Stomach (tissue), 9 donors: Measurements from ENCODE around the gene TTC28. TPM values are rescaled to one million over a fixed set of nuclear protein-coding genes. Genes with fewer than 3 reads are reported as not detected.
A peak's percentile ranks its signal among the peaks of the same experiment; 100 is the strongest.
"Not testable (repeated sequence)": the region's sequence is repeated elsewhere in the genome, so short reads cannot be mapped to it uniquely, and the experiment has no call there.

ENCODE experiments used
- DNase-seq, 2 donors: peaks; one replicate each; pipeline versions ENCODE4 v3.0.0 to v3.0.0-alpha.2; 2013 to 2019
- H3K27ac ChIP-seq, 5 donors: fragments of 200-600 bp in 4 of 5; sonication (generic) in 4 of 5; one replicate each; pipeline ENCODE4 v1.5.1; 2013 to 2019; ENCODE audit warnings: mild to moderate bottlenecking in 1 of 5, moderate library complexity in 1 of 5
- H3K27me3 ChIP-seq, 3 donors: fragments of 200-600 bp; sonication (generic); one replicate each; pipeline ENCODE4 v1.5.1; 2017 to 2019; ENCODE audit warnings: mixed run types in 1 of 3
- H3K36me3 ChIP-seq, 4 donors: fragments of 200-600 bp; sonication (generic); 1 replicate in 3 of 4; 2 replicates in 1 of 4; pipeline ENCODE4 v1.5.1; 2016 to 2019
- H3K4me1 ChIP-seq, 4 donors: fragments of 200-600 bp; sonication (generic); one replicate each; pipeline ENCODE4 v1.5.1; 2016 to 2019
- H3K4me3 ChIP-seq, 4 donors: fragments of 200-600 bp; sonication (generic) in 3 of 4; one replicate each; pipeline ENCODE4 v1.5.1; 2016 to 2019; ENCODE audit warnings: mild to moderate bottlenecking in 1 of 4
- H3K9me3 ChIP-seq, 4 donors: fragments of 200-600 bp; sonication (generic); one replicate each; pipeline ENCODE4 v1.5.1; 2016 to 2019
- EP300 ChIP-seq: sonication (generic); formaldehyde crosslinking; IDR thresholded peaks from one replicate; pipeline ENCODE4 v1.6.1; 2017; ENCODE audit warnings: antibody characterized with exemption
- POLR2A ChIP-seq, 4 donors: fragments of 450-650 bp; IDR thresholded peaks; one replicate each; pipeline ENCODE4 v1.6.1; 2016; ENCODE audit warnings: antibody characterized with exemption in 4 of 4, control low read depth in 2 of 4, mild to moderate bottlenecking in 1 of 4, moderate library complexity in 1 of 4
- POLR2AphosphoS5 ChIP-seq, 3 donors: sonication (generic); formaldehyde crosslinking; IDR thresholded peaks; one replicate each; pipeline ENCODE4 v1.6.1; 2016; ENCODE audit warnings: antibody characterized with exemption in 3 of 3
- WGBS, 5 donors: extraction: QIAGEN DNeasy Blood & Tissue Kit in 3 of 5; methylation state at CpG; one replicate each; pipeline versions ENCODE4 v1.1.5 to v1.1.7; 2013 to 2018; 5-methylcytosine and 5-hydroxymethylcytosine counted together
- intact Hi-C: fragments of 100-400 bp; cut with DNase I; formaldehyde crosslinking; loops from one replicate; pipeline ENCODE4 v1.15.1; 2023; ENCODE audit warnings: low total_unique reads
- polyA plus RNA-seq, 3 donors: library from polyadenylated mRNA; stranded (reverse); fragments of 200-250 nt; gene quantifications; one replicate each; pipeline ENCODE4 v1.2.3, GENCODE V29; 2013
- total RNA-seq, 5 donors: library from RNA; depleted of rRNA; stranded (reverse); fragments of >200 nt; gene quantifications; one replicate each; pipeline versions ENCODE4 v1.1.0 to v1.2.3, GENCODE V29; 2014 to 2016
- TF ChIP-seq, protein P1 (sequence below), 7 experiments: fragments of 450-650 bp in 4 of 7; fragments of 200-600 bp in 3 of 7; sonication (generic) in 3 of 7; IDR thresholded peaks; one replicate each; pipeline ENCODE4 v1.5.1; 2016 to 2019; ENCODE audit warnings: antibody characterized with exemption in 7 of 7, control low read depth in 2 of 7, mild to moderate bottlenecking in 1 of 7
- donor health status: healthy with polysubstance abuse.
- donor health status: Bipolar disorder and iron deficiency.
- donor health status: healthy.

Gene TTC28
- total and polyA plus RNA-seq, 8 donors, result 1.7 to 53.4 (median 24.6) TPM

DNA sequence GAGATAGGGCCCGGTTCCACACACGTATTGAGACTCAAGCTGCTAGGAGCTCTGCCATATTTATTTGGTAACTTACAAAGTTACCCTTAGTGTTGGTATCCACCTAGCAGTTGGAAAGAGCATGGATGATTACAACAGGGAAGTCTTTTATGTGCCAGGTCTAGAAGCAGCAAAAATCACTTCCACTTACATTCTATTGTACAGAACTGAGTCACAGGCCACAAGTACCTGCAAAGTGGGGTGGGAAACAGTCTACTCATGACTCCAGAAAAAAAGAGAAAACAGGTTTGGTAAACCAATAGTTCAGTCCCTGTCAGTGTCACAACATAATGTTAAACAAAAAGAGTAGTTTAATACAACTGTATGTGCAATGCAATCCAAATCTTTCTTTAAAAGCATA, 480.9 kb downstream of the TTC28 start:
- 92 to 98% (median 95%) methylated on average over 2 of the region's 2 CpGs for WGBS, 5 donors
- Histone ChIP-seq H3K9me3 (no peaks in the 10 kb centered on the region), H3K27me3 (no peaks in the 10 kb centered on the region), H3K36me3 (no peaks in the 10 kb centered on the region), H3K4me1 (peaks cover 0 to 3% (median 0%) of the 10 kb centered on the region in 4 donors), H3K27ac (no peak overlapping the region), H3K4me3 (no peak overlapping the region)
- no peak for TF ChIP-seq POLR2A (IDR thresholded peaks at IDR 0.05)
- TF ChIP-seq POLR2AphosphoS5 (IDR thresholded peaks at IDR 0.05), result no peak
- no peak for TF ChIP-seq EP300
- TF ChIP-seq, protein P1, sequence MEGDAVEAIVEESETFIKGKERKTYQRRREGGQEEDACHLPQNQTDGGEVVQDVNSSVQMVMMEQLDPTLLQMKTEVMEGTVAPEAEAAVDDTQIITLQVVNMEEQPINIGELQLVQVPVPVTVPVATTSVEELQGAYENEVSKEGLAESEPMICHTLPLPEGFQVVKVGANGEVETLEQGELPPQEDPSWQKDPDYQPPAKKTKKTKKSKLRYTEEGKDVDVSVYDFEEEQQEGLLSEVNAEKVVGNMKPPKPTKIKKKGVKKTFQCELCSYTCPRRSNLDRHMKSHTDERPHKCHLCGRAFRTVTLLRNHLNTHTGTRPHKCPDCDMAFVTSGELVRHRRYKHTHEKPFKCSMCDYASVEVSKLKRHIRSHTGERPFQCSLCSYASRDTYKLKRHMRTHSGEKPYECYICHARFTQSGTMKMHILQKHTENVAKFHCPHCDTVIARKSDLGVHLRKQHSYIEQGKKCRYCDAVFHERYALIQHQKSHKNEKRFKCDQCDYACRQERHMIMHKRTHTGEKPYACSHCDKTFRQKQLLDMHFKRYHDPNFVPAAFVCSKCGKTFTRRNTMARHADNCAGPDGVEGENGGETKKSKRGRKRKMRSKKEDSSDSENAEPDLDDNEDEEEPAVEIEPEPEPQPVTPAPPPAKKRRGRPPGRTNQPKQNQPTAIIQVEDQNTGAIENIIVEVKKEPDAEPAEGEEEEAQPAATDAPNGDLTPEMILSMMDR (IDR thresholded peaks at IDR 0.05), result no peak
- no peak for DNase-seq
- intact Hi-C loops, result no loop called here

DNA sequence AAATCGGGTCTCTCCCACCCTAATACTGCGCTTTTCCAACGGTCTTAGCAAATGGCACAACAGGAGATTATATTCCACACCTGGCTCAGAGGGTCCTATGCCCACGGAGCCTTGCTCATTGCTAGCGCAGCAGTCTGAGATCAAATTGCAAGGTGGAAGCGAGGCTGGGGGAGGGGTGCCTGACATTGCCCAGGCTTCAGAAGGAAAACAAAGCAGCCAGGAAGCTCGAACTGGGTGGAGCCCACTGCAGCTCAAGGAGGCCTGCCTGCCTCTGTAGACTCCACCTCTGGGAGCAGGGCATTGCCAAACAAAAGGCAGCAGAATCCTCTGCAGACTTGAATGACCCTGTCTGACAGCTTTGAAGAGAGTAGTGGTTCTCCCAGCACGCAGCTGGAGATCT, 488.1 kb downstream of the TTC28 start:
- WGBS, 5 donors, result 84 to 90% (median 85%) methylated on average over 7 to 8 of the region's 8 CpGs
- intact Hi-C loops, H3K9me3 ChIP-seq: not testable (repeated sequence)

DNA sequence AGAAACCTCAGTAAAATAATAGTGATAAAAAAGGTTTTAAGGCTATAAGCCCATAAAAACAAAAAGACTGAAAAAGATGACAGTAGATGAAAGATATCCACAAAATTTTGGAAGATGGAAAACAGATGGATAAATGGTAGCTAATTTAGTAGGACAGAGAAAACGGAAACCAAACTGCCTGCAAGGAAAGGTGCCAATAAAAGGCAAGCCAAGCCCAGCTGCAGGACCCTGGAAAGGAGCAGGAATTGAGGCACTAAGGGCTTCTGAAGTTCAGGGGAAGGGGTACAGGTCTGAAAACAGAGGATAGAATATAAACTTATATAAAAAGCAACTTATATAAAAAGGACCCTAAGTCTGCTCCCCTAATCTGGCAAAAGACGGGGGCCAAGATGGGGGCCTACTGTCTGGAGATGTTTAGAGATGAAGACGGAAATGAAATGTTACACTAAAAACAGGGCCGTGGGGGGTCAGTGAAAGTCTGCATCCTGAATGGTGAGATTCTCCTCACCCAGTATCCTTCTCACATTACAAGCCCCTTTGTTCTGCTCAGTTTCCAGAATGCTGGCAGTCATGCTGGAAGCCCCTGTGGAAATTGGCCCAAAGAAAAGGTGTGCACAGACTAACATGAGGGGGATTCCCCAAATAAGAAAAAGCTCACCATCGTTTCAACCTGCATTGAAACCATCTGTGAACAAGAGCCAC, 491.3 kb downstream of the TTC28 start:
- 68 to 79% (median 77%) methylated on average over 5 of the region's 5 CpGs for WGBS, 5 donors
- no peaks in the 10 kb centered on the region for H3K27me3 ChIP-seq
- H3K4me3 ChIP-seq, result no peak overlapping the region
- H3K27ac ChIP-seq, result no peak overlapping the region
- no peaks in the 10 kb centered on the region for H3K36me3 ChIP-seq
- intact Hi-C loops, result no loop called here
- H3K9me3 ChIP-seq, result no peaks in the 10 kb centered on the region
- H3K4me1 ChIP-seq, result no peaks in the 10 kb centered on the region
- TF ChIP-seq, protein P1 (IDR thresholded peaks at IDR 0.05), result no peak
- TF ChIP-seq POLR2A (IDR thresholded peaks at IDR 0.05), result no peak
- no peak for TF ChIP-seq POLR2AphosphoS5 (IDR thresholded peaks at IDR 0.05)
- TF ChIP-seq EP300, result no peak
- peak in 1 of 2 donors; percentile 17 for DNase-seq

More for the DNA sequence above, 488.1 kb downstream of the TTC28 start:
- H3K27ac ChIP-seq, H3K27me3 ChIP-seq, H3K4me3 ChIP-seq, DNase-seq, H3K36me3 ChIP-seq, H3K4me1 ChIP-seq: not testable (repeated sequence)

DNA sequence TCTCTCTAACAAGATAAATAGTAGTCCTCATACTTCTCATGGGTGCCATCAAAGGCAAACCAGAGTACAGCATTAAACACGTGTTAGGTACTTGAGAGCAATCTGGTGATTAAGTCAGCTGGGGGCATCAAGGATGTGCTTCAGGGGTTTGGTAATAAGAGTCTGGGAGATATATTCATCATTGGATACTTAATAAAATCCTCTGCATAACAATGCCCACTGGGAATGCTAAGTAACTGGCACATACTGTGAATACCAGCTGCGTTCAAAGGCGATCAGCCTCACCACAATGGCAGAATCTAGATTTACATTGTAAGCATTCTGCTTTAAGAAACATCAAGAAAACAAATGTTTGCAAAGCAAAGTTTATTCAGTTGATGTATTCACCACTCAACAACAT, 492.0 kb downstream of the TTC28 start:
- intact Hi-C loops, result no loop called here
- TF ChIP-seq POLR2A (IDR thresholded peaks at IDR 0.05) (no peak), POLR2AphosphoS5 (IDR thresholded peaks at IDR 0.05) (no peak), EP300 (no peak)
- TF ChIP-seq, protein P1 (IDR thresholded peaks at IDR 0.05), result no peak
- Histone ChIP-seq H3K4me3 (no peak overlapping the region), H3K27me3 (no peaks in the 10 kb centered on the region), H3K9me3 (no peaks in the 10 kb centered on the region), H3K36me3 (no peaks in the 10 kb centered on the region), H3K27ac (no peak overlapping the region), H3K4me1 (peaks cover 0 to 5% (median 0%) of the 10 kb centered on the region in 4 donors)
- DNase-seq, result no peak
- 74 to 96% (median 93%) methylated on average over 3 of the region's 3 CpGs for WGBS, 5 donors

DNA sequence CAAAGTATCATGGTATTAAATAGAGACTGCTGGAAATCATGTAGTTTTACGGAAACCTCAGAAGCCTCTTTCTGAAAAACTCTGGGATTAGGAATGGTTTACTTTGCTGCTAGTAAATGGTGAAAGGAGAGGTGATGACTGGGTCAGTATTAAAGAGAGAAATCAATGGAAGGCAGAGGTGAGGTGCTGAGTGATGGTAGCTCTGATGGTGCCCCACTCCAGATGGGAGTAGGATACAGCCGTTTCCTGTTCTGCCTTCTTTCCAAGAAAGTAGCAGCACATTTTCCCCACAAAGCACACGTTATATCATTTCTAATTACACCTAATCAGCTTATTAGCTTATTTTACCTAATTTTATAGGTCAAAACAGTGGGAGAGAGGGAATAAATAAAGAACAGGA, 493.0 kb downstream of the TTC28 start:
- TF ChIP-seq, protein P1 (IDR thresholded peaks at IDR 0.05), result no peak
- no peak for TF ChIP-seq POLR2AphosphoS5 (IDR thresholded peaks at IDR 0.05)
- TF ChIP-seq EP300, result no peak
- no peak for TF ChIP-seq POLR2A (IDR thresholded peaks at IDR 0.05)
- Histone ChIP-seq H3K4me3 (no peak overlapping the region), H3K27me3 (no peaks in the 10 kb centered on the region), H3K27ac (no peak overlapping the region), H3K36me3 (no peaks in the 10 kb centered on the region), H3K9me3 (no peaks in the 10 kb centered on the region), H3K4me1 (peaks cover 0 to 13% (median 4%) of the 10 kb centered on the region in 4 donors)
- intact Hi-C loops, result no loop called here
- WGBS, 5 donors, result 77 to 87% (median 82%) methylated on average over 3 of the region's 3 CpGs
- DNase-seq, result no peak
